Stimulated activated naive CD8-positive, alpha-beta T cell treated with anti-CD3 and anti-CD28 coated beads, Interleukin-15, Interleukin-2, amounts not matched to agents 100 ng/mL and 50 ng/mL, for 24 hours (primary cell): Measurements from ENCODE around the gene DOCK4.

Experiments
- H3K27ac Mint-ChIP-seq: one replicate; pipeline ENCODE4 v1.8.0; 2021; ENCODE audit warnings: mild to moderate bottlenecking, mixed read lengths
- H3K27me3 Mint-ChIP-seq: one replicate; pipeline ENCODE4 v1.8.0; 2021; ENCODE audit warnings: mixed read lengths
- H3K36me3 Mint-ChIP-seq: one replicate; pipeline ENCODE4 v1.8.0; 2021; ENCODE audit warnings: low read depth, mixed read lengths
- H3K4me1 Mint-ChIP-seq: one replicate; pipeline ENCODE4 v1.8.0; 2021; ENCODE audit warnings: low read depth, mixed read lengths
- H3K4me3 Mint-ChIP-seq: one replicate; pipeline ENCODE4 v1.8.0; 2021; ENCODE audit warnings: mild to moderate bottlenecking, mixed read lengths
- H3K9me3 Mint-ChIP-seq: one replicate; pipeline ENCODE4 v1.8.0; 2021; ENCODE audit warnings: mixed read lengths

The DOCK4 gene

GRCh38 chr7:112018305-112019030, 187.7 kb downstream of the DOCK4 start:
- Mint-ChIP-seq H3K36me3 (no peaks in the 10 kb centered on the region), H3K9me3 (no peaks in the 10 kb centered on the region), H3K4me3 (no peak overlapping the region), H3K4me1 (no peaks in the 10 kb centered on the region), H3K27ac (no peak overlapping the region), H3K27me3 (no peaks in the 10 kb centered on the region)

GRCh38 chr7:112015146-112015545, 191.1 kb downstream of the DOCK4 start:
- H3K4me1 Mint-ChIP-seq, result no peaks in the 10 kb centered on the region
- H3K27me3 Mint-ChIP-seq, result no peaks in the 10 kb centered on the region
- H3K27ac Mint-ChIP-seq, result no peak overlapping the region
- H3K36me3 Mint-ChIP-seq, result no peaks in the 10 kb centered on the region
- H3K9me3 Mint-ChIP-seq, result no peaks in the 10 kb centered on the region
- H3K4me3 Mint-ChIP-seq, result no peak overlapping the region

- no peaks in the 10 kb centered on the region for H3K27me3 Mint-ChIP-seq
- no peak overlapping the region for H3K27ac Mint-ChIP-seq
- H3K4me3 Mint-ChIP-seq, result no peak overlapping the region
- H3K9me3 Mint-ChIP-seq, result no peaks in the 10 kb centered on the region
- H3K4me1 Mint-ChIP-seq, result no peaks in the 10 kb centered on the region
- no peaks in the 10 kb centered on the region for H3K36me3 Mint-ChIP-seq
These were observed 191.9 kb downstream of the DOCK4 start for GRCh38 chr7:112014347-112014746.

GRCh38 chr7:112013274-112013673, 192.9 kb downstream of the DOCK4 start:
- Mint-ChIP-seq H3K9me3 (no peaks in the 10 kb centered on the region), H3K4me1 (peaks cover 4% of the 10 kb centered on the region), H3K4me3 (no peak overlapping the region), H3K27me3 (no peaks in the 10 kb centered on the region), H3K36me3 (no peaks in the 10 kb centered on the region), H3K27ac (no peak overlapping the region)

GRCh38 chr7:112012242-112012641, 194.0 kb downstream of the DOCK4 start:
- H3K4me3 Mint-ChIP-seq, result no peak overlapping the region
- H3K9me3 Mint-ChIP-seq, result no peaks in the 10 kb centered on the region
- H3K36me3 Mint-ChIP-seq, result no peaks in the 10 kb centered on the region
- H3K4me1 Mint-ChIP-seq, result peaks cover 4% of the 10 kb centered on the region
- H3K27me3 Mint-ChIP-seq, result no peaks in the 10 kb centered on the region
- H3K27ac Mint-ChIP-seq, result no peak overlapping the region

GRCh38 chr7:112010994-112011393, 195.2 kb downstream of the DOCK4 start:
- peaks cover 4% of the 10 kb centered on the region for H3K4me1 Mint-ChIP-seq
- no peak overlapping the region for H3K4me3 Mint-ChIP-seq
- no peaks in the 10 kb centered on the region for H3K9me3 Mint-ChIP-seq
- H3K27me3 Mint-ChIP-seq, result no peaks in the 10 kb centered on the region
- no peaks in the 10 kb centered on the region for H3K36me3 Mint-ChIP-seq
- H3K27ac Mint-ChIP-seq, result no peak overlapping the region

GRCh38 chr7:112010109-112010508, 196.1 kb downstream of the DOCK4 start:
- H3K27ac Mint-ChIP-seq, result no peak overlapping the region
- no peaks in the 10 kb centered on the region for H3K9me3 Mint-ChIP-seq
- H3K4me1 Mint-ChIP-seq, result peaks cover 4% of the 10 kb centered on the region
- no peaks in the 10 kb centered on the region for H3K36me3 Mint-ChIP-seq
- H3K27me3 Mint-ChIP-seq, result no peaks in the 10 kb centered on the region
- H3K4me3 Mint-ChIP-seq, result no peak overlapping the region

GRCh38 chr7:112009081-112009480, 197.1 kb downstream of the DOCK4 start:
- no peak overlapping the region for H3K27ac Mint-ChIP-seq
- H3K27me3 Mint-ChIP-seq, result no peaks in the 10 kb centered on the region
- no peak overlapping the region for H3K4me3 Mint-ChIP-seq
- no peaks in the 10 kb centered on the region for H3K9me3 Mint-ChIP-seq
- H3K4me1 Mint-ChIP-seq, result peaks cover 4% of the 10 kb centered on the region
- H3K36me3 Mint-ChIP-seq, result no peaks in the 10 kb centered on the region

- Mint-ChIP-seq H3K9me3 (no peaks in the 10 kb centered on the region), H3K27me3 (no peaks in the 10 kb centered on the region), H3K4me3 (no peak overlapping the region), H3K36me3 (no peaks in the 10 kb centered on the region), H3K27ac (no peak overlapping the region), H3K4me1 (peaks cover 4% of the 10 kb centered on the region)
These were observed 199.0 kb downstream of the DOCK4 start for GRCh38 chr7:112007185-112007584.

- H3K4me3 Mint-ChIP-seq, result no peak overlapping the region
These were observed 200.1 kb downstream of the DOCK4 start for GRCh38 chr7:112006071-112006470.

GRCh38 chr7:112005205-112005775, 200.9 kb downstream of the DOCK4 start:
- H3K27me3 Mint-ChIP-seq, result no peaks in the 10 kb centered on the region
- no peak overlapping the region for H3K4me3 Mint-ChIP-seq
- no peaks in the 10 kb centered on the region for H3K9me3 Mint-ChIP-seq
- peaks cover 4% of the 10 kb centered on the region for H3K4me1 Mint-ChIP-seq
- H3K27ac Mint-ChIP-seq, result no peak overlapping the region
- no peaks in the 10 kb centered on the region for H3K36me3 Mint-ChIP-seq

More at GRCh38 chr7:112006071-112006470, 200.1 kb downstream of the DOCK4 start:
- no peaks in the 10 kb centered on the region for H3K27me3 Mint-ChIP-seq
- H3K9me3 Mint-ChIP-seq, result no peaks in the 10 kb centered on the region
- no peak overlapping the region for H3K27ac Mint-ChIP-seq
- peaks cover 4% of the 10 kb centered on the region for H3K4me1 Mint-ChIP-seq
- no peaks in the 10 kb centered on the region for H3K36me3 Mint-ChIP-seq

- no peaks in the 10 kb centered on the region for H3K9me3 Mint-ChIP-seq
- H3K36me3 Mint-ChIP-seq, result no peaks in the 10 kb centered on the region
- no peak overlapping the region for H3K4me3 Mint-ChIP-seq
- H3K27ac Mint-ChIP-seq, result no peak overlapping the region
- no peaks in the 10 kb centered on the region for H3K4me1 Mint-ChIP-seq
- no peaks in the 10 kb centered on the region for H3K27me3 Mint-ChIP-seq
These were observed 204.9 kb downstream of the DOCK4 start for GRCh38 chr7:112001091-112001826.

GRCh38 chr7:111998326-111998725, 207.9 kb downstream of the DOCK4 start:
- H3K4me1 Mint-ChIP-seq, result no peaks in the 10 kb centered on the region
- H3K27ac Mint-ChIP-seq, result no peak overlapping the region
- no peaks in the 10 kb centered on the region for H3K27me3 Mint-ChIP-seq
- H3K4me3 Mint-ChIP-seq, result no peak overlapping the region
- H3K36me3 Mint-ChIP-seq, result no peaks in the 10 kb centered on the region
- H3K9me3 Mint-ChIP-seq, result no peaks in the 10 kb centered on the region

GRCh38 chr7:111997546-111997945, 208.7 kb downstream of the DOCK4 start:
- no peaks in the 10 kb centered on the region for H3K4me1 Mint-ChIP-seq
- H3K4me3 Mint-ChIP-seq, result no peak overlapping the region
- no peak overlapping the region for H3K27ac Mint-ChIP-seq
- no peaks in the 10 kb centered on the region for H3K36me3 Mint-ChIP-seq
- no peaks in the 10 kb centered on the region for H3K9me3 Mint-ChIP-seq
- no peaks in the 10 kb centered on the region for H3K27me3 Mint-ChIP-seq

- Mint-ChIP-seq H3K9me3 (no peaks in the 10 kb centered on the region), H3K27me3 (peaks cover 3% of the 10 kb centered on the region), H3K4me1 (no peaks in the 10 kb centered on the region), H3K36me3 (no peaks in the 10 kb centered on the region), H3K27ac (no peak overlapping the region), H3K4me3 (no peak overlapping the region)
These were observed 213.6 kb downstream of the DOCK4 start for GRCh38 chr7:111992601-111993000.
